ENCODE results near the gene C15orf39. TPM values are rescaled to one million over a fixed set of nuclear protein-coding genes. Genes with fewer than 3 reads are reported as not detected.
"Not testable (repeated sequence)": the region's sequence is repeated elsewhere in the genome, so short reads cannot be mapped to it uniquely, and the experiment has no call there.

The C15orf39 gene
- total and polyA plus RNA-seq, 2 experiments from 2014 or later = 13.4 to 54.1 TPM

DNA sequence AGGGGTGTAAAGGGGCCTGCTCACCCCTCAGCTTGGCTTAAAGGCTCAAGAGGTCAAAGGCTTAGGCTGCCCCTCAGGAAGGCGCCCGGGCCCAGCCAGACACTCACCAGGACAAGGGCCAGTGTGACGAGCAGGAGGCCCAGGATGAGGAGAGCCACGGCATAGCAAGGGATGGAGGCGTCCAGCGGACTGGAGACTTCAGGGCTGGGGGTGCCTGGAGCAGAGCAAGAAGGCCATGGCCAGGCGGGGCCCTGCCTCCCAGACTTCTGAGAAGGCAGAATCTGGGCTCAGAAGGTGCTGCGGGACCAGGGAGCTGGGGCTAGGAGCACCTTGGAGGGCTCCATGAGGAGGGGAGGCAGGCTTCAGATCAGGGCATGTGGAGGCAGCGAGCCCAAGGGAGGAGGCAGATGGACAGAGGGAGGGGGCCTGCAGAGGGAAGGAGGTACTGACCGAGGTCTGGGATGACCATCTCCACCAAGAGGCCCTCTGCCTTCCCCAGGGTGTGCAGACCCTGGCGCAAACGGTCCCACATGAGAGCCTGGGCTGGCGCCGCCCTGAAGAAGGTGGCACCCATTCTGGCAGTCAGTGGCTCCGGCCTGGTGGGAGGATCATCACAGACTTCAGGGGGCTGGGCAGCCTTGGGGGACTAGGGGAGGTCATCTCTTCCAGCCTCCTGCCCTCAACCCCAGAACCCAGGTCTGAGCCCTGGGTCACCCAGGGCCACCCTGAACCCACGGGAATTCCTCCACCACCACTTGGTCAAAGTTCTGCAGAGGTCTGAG lies 24.5 kb downstream of the C15orf39 start:
- H3K36me3 ChIP-seq (ENCODE audit: insufficient read depth) = no peaks in the 10 kb centered on the region
- no peak for ATAC-seq
- no peaks in the 10 kb centered on the region for H3K79me2 ChIP-seq (replicated peaks; ENCODE audit: insufficient read depth)
- no peaks in the 10 kb centered on the region for H3K27me3 ChIP-seq (ENCODE audit: insufficient read depth)
- Mint-ChIP-seq H3K36me3 (ENCODE audit: low read depth) (no peaks in the 10 kb centered on the region), H3K27ac (no peak overlapping the region), H3K27me3 (ENCODE audit: insufficient read depth, low read depth, poor library complexity) (peaks cover 14% of the 10 kb centered on the region), H3K4me3 (no peak overlapping the region), H3K9me3 (no peaks in the 10 kb centered on the region), H3K4me1 (peaks cover 15% of the 10 kb centered on the region)
- no peaks in the 10 kb centered on the region for H3F3A ChIP-seq (replicated peaks; ENCODE audit: low read depth)
- DNase-seq (ENCODE audit: low spot score) = no peak
- no peak overlapping the region for H2AFZ ChIP-seq
- no peaks in the 10 kb centered on the region for H3K9me2 ChIP-seq (ENCODE audit: insufficient read depth)
- H3K4me3 ChIP-seq = no peak overlapping the region
- no peak overlapping the region for H3K27ac ChIP-seq (ENCODE audit: low read depth)
- H4K20me1 ChIP-seq (replicated peaks; ENCODE audit: insufficient read depth) = no peaks in the 10 kb centered on the region
- no peak for TF ChIP-seq POLR2AphosphoS5 (IDR thresholded peaks at IDR 0.05; ENCODE audit: low read depth)
- TF ChIP-seq, protein P1, sequence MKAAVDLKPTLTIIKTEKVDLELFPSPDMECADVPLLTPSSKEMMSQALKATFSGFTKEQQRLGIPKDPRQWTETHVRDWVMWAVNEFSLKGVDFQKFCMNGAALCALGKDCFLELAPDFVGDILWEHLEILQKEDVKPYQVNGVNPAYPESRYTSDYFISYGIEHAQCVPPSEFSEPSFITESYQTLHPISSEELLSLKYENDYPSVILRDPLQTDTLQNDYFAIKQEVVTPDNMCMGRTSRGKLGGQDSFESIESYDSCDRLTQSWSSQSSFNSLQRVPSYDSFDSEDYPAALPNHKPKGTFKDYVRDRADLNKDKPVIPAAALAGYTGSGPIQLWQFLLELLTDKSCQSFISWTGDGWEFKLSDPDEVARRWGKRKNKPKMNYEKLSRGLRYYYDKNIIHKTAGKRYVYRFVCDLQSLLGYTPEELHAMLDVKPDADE (IDR thresholded peaks at IDR 0.05) = no peak
- H3K4me1 ChIP-seq (ENCODE audit: insufficient read depth) = no peaks in the 10 kb centered on the region
- no peak overlapping the region for H3K4me2 ChIP-seq

DNA sequence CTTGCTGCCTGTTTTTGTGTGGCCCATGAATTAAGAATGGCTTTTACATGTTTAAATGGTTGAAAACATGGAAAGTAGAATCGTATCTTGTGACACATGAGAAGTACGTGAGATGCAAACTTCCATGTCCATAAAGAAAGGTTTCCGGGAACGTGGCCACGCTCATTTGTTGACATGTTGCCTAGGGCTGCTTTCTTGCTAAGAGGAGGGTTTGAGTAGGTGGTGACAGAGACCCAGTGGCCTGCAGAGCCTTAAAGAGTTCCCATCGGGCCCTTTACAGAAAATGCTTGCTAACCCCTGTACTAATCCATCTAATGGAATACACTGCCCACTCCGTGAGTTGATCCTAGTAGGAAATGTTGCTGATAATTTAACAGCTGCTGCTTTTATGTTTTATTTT lies 25.4 kb downstream of the C15orf39 start:
- H3K9me3 Mint-ChIP-seq; H3F3A ChIP-seq (replicated peaks; ENCODE audit: low read depth); H3K4me3 ChIP-seq; H3K27ac ChIP-seq (ENCODE audit: low read depth); H3K79me2 ChIP-seq (replicated peaks; ENCODE audit: insufficient read depth); H3K27me3 ChIP-seq (ENCODE audit: insufficient read depth); H3K36me3 ChIP-seq (ENCODE audit: insufficient read depth); H3K36me3 Mint-ChIP-seq (ENCODE audit: low read depth); H3K27ac Mint-ChIP-seq; H3K4me2 ChIP-seq; DNase-seq (ENCODE audit: low spot score); H3K9me2 ChIP-seq (ENCODE audit: insufficient read depth); H2AFZ ChIP-seq; H3K4me1 ChIP-seq (ENCODE audit: insufficient read depth); H3K4me3 Mint-ChIP-seq; H4K20me1 ChIP-seq (replicated peaks; ENCODE audit: insufficient read depth); ATAC-seq: not testable (repeated sequence)
- Mint-ChIP-seq H3K27me3 (ENCODE audit: insufficient read depth, low read depth, poor library complexity) (peaks cover 19% of the 10 kb centered on the region), H3K4me1 (peaks cover 15% of the 10 kb centered on the region)

DNA sequence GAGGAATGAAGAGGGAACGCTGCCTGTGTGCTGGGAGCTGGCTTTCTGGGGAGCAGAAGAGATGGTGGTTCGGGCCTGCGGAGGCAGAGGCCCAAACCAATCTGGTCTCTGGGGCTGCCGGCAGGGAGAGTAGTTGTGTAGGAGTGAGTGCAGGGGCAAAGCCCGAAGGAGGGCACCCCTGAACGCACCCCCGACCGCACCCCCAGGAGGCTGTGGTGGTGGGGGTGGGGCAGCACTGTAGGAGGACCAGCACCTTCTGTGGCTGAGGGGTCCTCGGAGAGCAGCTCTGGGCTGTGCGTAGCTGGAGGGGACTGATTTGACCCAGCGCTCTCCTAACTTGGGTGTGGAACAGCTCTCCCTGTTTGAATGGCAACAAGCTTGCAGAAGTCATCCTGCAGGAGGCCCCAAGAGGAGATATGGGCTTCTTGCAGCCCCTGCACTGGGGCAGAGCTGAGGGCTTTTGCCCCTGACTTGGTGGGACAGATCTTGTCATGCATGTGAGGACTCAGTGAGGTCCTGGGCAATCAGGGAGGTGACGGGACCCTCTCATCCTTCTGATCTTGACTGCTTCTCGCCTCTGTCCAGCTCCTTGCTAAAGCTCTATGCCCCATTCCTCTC lies 26.1 kb downstream of the C15orf39 start:
- Histone ChIP-seq H3K79me2 (replicated peaks; ENCODE audit: insufficient read depth) (no peaks in the 10 kb centered on the region), H3K4me1 (ENCODE audit: insufficient read depth) (no peaks in the 10 kb centered on the region), H3K27me3 (ENCODE audit: insufficient read depth) (no peaks in the 10 kb centered on the region), H3K36me3 (ENCODE audit: insufficient read depth) (no peaks in the 10 kb centered on the region), H3K9me2 (ENCODE audit: insufficient read depth) (no peaks in the 10 kb centered on the region), H3K27ac (ENCODE audit: low read depth) (no peak overlapping the region), H3K4me3 (no peak overlapping the region), H2AFZ (no peak overlapping the region), H4K20me1 (replicated peaks; ENCODE audit: insufficient read depth) (no peaks in the 10 kb centered on the region), H3K4me2 (no peak overlapping the region), H3F3A (replicated peaks; ENCODE audit: low read depth) (no peaks in the 10 kb centered on the region)
- no peak for ATAC-seq
- Mint-ChIP-seq H3K36me3 (ENCODE audit: low read depth) (peaks cover 2% of the 10 kb centered on the region; the same call in 1 of the 3 replicates), H3K9me3 (no peaks in the 10 kb centered on the region; the same call in 2 of the 3 replicates), H3K27me3 (ENCODE audit: insufficient read depth, low read depth, poor library complexity) (peaks cover 13% of the 10 kb centered on the region), H3K27ac (no peak overlapping the region), H3K4me1 (peaks cover 15% of the 10 kb centered on the region), H3K4me3 (no peak overlapping the region; the same call in 2 of the 3 replicates)
- DNase-seq (ENCODE audit: low spot score) = no peak
- TF ChIP-seq, protein P2, sequence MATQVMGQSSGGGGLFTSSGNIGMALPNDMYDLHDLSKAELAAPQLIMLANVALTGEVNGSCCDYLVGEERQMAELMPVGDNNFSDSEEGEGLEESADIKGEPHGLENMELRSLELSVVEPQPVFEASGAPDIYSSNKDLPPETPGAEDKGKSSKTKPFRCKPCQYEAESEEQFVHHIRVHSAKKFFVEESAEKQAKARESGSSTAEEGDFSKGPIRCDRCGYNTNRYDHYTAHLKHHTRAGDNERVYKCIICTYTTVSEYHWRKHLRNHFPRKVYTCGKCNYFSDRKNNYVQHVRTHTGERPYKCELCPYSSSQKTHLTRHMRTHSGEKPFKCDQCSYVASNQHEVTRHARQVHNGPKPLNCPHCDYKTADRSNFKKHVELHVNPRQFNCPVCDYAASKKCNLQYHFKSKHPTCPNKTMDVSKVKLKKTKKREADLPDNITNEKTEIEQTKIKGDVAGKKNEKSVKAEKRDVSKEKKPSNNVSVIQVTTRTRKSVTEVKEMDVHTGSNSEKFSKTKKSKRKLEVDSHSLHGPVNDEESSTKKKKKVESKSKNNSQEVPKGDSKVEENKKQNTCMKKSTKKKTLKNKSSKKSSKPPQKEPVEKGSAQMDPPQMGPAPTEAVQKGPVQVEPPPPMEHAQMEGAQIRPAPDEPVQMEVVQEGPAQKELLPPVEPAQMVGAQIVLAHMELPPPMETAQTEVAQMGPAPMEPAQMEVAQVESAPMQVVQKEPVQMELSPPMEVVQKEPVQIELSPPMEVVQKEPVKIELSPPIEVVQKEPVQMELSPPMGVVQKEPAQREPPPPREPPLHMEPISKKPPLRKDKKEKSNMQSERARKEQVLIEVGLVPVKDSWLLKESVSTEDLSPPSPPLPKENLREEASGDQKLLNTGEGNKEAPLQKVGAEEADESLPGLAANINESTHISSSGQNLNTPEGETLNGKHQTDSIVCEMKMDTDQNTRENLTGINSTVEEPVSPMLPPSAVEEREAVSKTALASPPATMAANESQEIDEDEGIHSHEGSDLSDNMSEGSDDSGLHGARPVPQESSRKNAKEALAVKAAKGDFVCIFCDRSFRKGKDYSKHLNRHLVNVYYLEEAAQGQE (IDR thresholded peaks at IDR 0.05; ENCODE audit: unreplicated experiment) = no peak
- TF ChIP-seq EZH2 (IDR thresholded peaks at IDR 0.05; ENCODE audit: low read depth, unreplicated experiment) = no peak

Measured in GM23338 (cell line).